Prostate gland (tissue), 2 donors: Measurements from ENCODE around the gene ITGA1.

Source experiments
- CTCF ChIP-seq, 4 experiments: fragments of 200-600 bp in 2 of 4; fragments of 450-650 bp in 2 of 4; sonication (generic) in 2 of 4; IDR thresholded peaks; 1 replicate in 3 of 4; 2 replicates in 1 of 4; pipeline ENCODE4 v1.5.1; 2016 to 2019; ENCODE audit warnings: antibody characterized with exemption in 4 of 4, mild to moderate bottlenecking in 2 of 4, moderate library complexity in 2 of 4
- POLR2A ChIP-seq: fragments of 450-650 bp; IDR thresholded peaks from one replicate; pipeline ENCODE4 v1.6.1; 2016; ENCODE audit warnings: antibody characterized with exemption, mild to moderate bottlenecking

GRCh38 chr5:52880541-52880940 lies 92.8 kb downstream of the ITGA1 start:
- no peak for TF ChIP-seq CTCF (IDR thresholded peaks at IDR 0.05)
- no peak for TF ChIP-seq POLR2A
